Gastroesophageal sphincter (tissue), 4 donors: Measurements from ENCODE around the gene IFT43. TPM values are rescaled to one million over a fixed set of nuclear protein-coding genes. Genes with fewer than 3 reads are reported as not detected.

Experiments
- ATAC-seq: fragments of 150-250 bp; one replicate; pipeline ENCODE4 v1.9.1; 2016; ENCODE audit warnings: mild to moderate bottlenecking, moderate library complexity
- H3K27ac ChIP-seq, 4 donors: fragments of 200-600 bp; sonication (generic) in 3 of 4; 1 replicate in 3 of 4; 2 replicates in 1 of 4; pipeline ENCODE4 v1.5.1; 2016 to 2019
- H3K27me3 ChIP-seq: fragments of 200-600 bp; sonication (generic); one replicate; pipeline ENCODE4 v1.5.1; 2019
- H3K36me3 ChIP-seq, 2 donors: fragments of 200-600 bp; sonication (generic); one replicate each; pipeline ENCODE4 v1.5.1; 2019; ENCODE audit warnings: control low read depth in 1 of 2
- H3K4me1 ChIP-seq, 3 donors: fragments of 200-600 bp; sonication (generic); 1 replicate in 2 of 3; 2 replicates in 1 of 3; pipeline ENCODE4 v1.5.1; 2016 to 2019; ENCODE audit warnings: control low read depth in 2 of 3
- H3K4me3 ChIP-seq, 2 donors: fragments of 200-600 bp; sonication (generic); one replicate each; pipeline ENCODE4 v1.5.1; 2019; ENCODE audit warnings: mild to moderate bottlenecking in 1 of 2, moderate library complexity in 1 of 2
- H3K9me3 ChIP-seq, 3 donors: fragments of 200-600 bp; sonication (generic); one replicate each; pipeline ENCODE4 v1.5.1; 2017 to 2019; ENCODE audit warnings: control low read depth in 2 of 3
- CTCF ChIP-seq, 4 experiments: fragments of 200-600 bp in 2 of 4; fragments of 450-650 bp in 2 of 4; sonication (generic) in 1 of 4; IDR thresholded peaks; one replicate each; pipeline ENCODE4 v1.5.1; 2017 to 2019; ENCODE audit warnings: antibody characterized with exemption in 4 of 4, mild to moderate bottlenecking in 2 of 4, moderate library complexity in 2 of 4
- EP300 ChIP-seq: sonication (generic); formaldehyde crosslinking; IDR thresholded peaks from one replicate; pipeline ENCODE4 v1.6.1; 2017; ENCODE audit warnings: antibody characterized with exemption, mild to moderate bottlenecking
- POLR2A ChIP-seq, 2 donors: fragments of 450-650 bp; IDR thresholded peaks; one replicate each; pipeline ENCODE4 v1.6.1; 2017; ENCODE audit warnings: antibody characterized with exemption in 2 of 2, mild to moderate bottlenecking in 2 of 2, moderate library complexity in 1 of 2
- POLR2AphosphoS5 ChIP-seq: sonication (generic); formaldehyde crosslinking; IDR thresholded peaks from one replicate; pipeline ENCODE4 v1.6.1; 2017; ENCODE audit warnings: antibody characterized with exemption
- WGBS, 2 donors: methylation state at CpG; one replicate each; pipeline ENCODE4 v1.1.5; 2018; ENCODE audit warnings: low coverage in 1 of 2; 5-methylcytosine and 5-hydroxymethylcytosine counted together
- total RNA-seq, 4 donors: library from RNA; depleted of rRNA; stranded (reverse); fragments of >200 nt; gene quantifications; one replicate each; pipeline ENCODE4 v1.1.0, GENCODE V29; 2016

The IFT43 gene
- total RNA-seq, 4 donors from 2014 or later = 39.7 to 51.6 (median 43.6) TPM

- H3K9me3 ChIP-seq = no peaks in the 10 kb centered on the region
- peaks cover 0 to 38% of the 10 kb centered on the region in 2 donors for H3K36me3 ChIP-seq
- H3K4me3 ChIP-seq = no peak overlapping the region
- no peak overlapping the region for H3K27ac ChIP-seq
- ATAC-seq = no peak
- 13 to 22% methylated on average over 6 of the region's 7 CpGs for WGBS, 2 donors
- H3K4me1 ChIP-seq = peaks cover 0 to 24% (median 0%) of the 10 kb centered on the region in 3 donors
- no peaks in the 10 kb centered on the region for H3K27me3 ChIP-seq
- TF ChIP-seq EP300 = no peak
- no peak for TF ChIP-seq POLR2A (IDR thresholded peaks at IDR 0.05)
- no peak for TF ChIP-seq POLR2AphosphoS5
- TF ChIP-seq CTCF (IDR thresholded peaks at IDR 0.05) = no peak
These were observed 12.7 kb upstream of the IFT43 start for GRCh38 chr14:75972801-75973421.

GRCh38 chr14:75976826-75977581 is 8.6 kb upstream of the IFT43 start:
- Histone ChIP-seq H3K27ac (peak overlapping the region in 1 of 4 donors; percentile 10), H3K9me3 (no peaks in the 10 kb centered on the region), H3K27me3 (no peaks in the 10 kb centered on the region), H3K36me3 (no peaks in the 10 kb centered on the region), H3K4me3 (no peak overlapping the region), H3K4me1 (peaks cover 0 to 62% (median 19%) of the 10 kb centered on the region in 3 donors)
- 56 to 76% methylated on average over 8 of the region's 8 CpGs for WGBS, 2 donors
- no peak for ATAC-seq
- TF ChIP-seq POLR2A (IDR thresholded peaks at IDR 0.05) (no peak), EP300 (no peak), POLR2AphosphoS5 (no peak), CTCF (IDR thresholded peaks at IDR 0.05) (no peak)

GRCh38 chr14:75977582-75977943 is 8.0 kb upstream of the IFT43 start:
- no peaks in the 10 kb centered on the region for H3K27me3 ChIP-seq
- peaks cover 0 to 62% (median 19%) of the 10 kb centered on the region in 3 donors for H3K4me1 ChIP-seq
- WGBS, 2 donors = 43 to 48% methylated on average over 3 of the region's 3 CpGs
- no peak for ATAC-seq
- peak overlapping the region in 1 of 4 donors; percentile 10 for H3K27ac ChIP-seq
- H3K36me3 ChIP-seq = no peaks in the 10 kb centered on the region
- no peaks in the 10 kb centered on the region for H3K9me3 ChIP-seq
- no peak for TF ChIP-seq EP300
- TF ChIP-seq POLR2AphosphoS5 = no peak
- TF ChIP-seq CTCF (IDR thresholded peaks at IDR 0.05) = no peak
- TF ChIP-seq POLR2A (IDR thresholded peaks at IDR 0.05) = no peak
- no peak overlapping the region for H3K4me3 ChIP-seq

GRCh38 chr14:75978249-75978731 is 7.3 kb upstream of the IFT43 start:
- peak overlapping the region in 2 of 4 donors; percentile 4 to 98 for H3K27ac ChIP-seq
- WGBS, 2 donors = 61 to 65% methylated on average over 3 of the region's 10 CpGs
- peaks cover 0 to 62% (median 19%) of the 10 kb centered on the region in 3 donors for H3K4me1 ChIP-seq
- H3K4me3 ChIP-seq = no peak overlapping the region
- no peak for ATAC-seq
- no peaks in the 10 kb centered on the region for H3K27me3 ChIP-seq
- no peaks in the 10 kb centered on the region for H3K9me3 ChIP-seq
- H3K36me3 ChIP-seq = no peaks in the 10 kb centered on the region
- TF ChIP-seq EP300 (no peak), CTCF (IDR thresholded peaks at IDR 0.05) (no peak)
